ENCODE data around the gene IKZF3.

Gene IKZF3

GRCh38 chr17:39822051-39822451, 42.1 kb downstream of the IKZF3 start:
- TF ChIP-seq CTCF (conservative IDR thresholded peaks at IDR 0.05; ENCODE audit: low read length) (no peak), EZH2phosphoT487 (IDR thresholded peaks at IDR 0.05; ENCODE audit: borderline replicate concordance) (no peak)

GRCh38 chr17:39820987-39821386, 43.1 kb downstream of the IKZF3 start:
- Histone ChIP-seq H3K4me1 (ENCODE audit: insufficient read depth, low read length, poor library complexity, severe bottlenecking) (peaks cover 5% of the 10 kb centered on the region), H3F3A (ENCODE audit: low read depth) (no peaks in the 10 kb centered on the region), H3K9me2 (replicated peaks; ENCODE audit: low read depth, low read length) (no peaks in the 10 kb centered on the region), H3K4me3 (ENCODE audit: low read length, poor library complexity, severe bottlenecking) (no peak overlapping the region), H2AFZ (ENCODE audit: low read length) (no peak overlapping the region), H3K79me2 (ENCODE audit: insufficient read depth, low read length) (no peaks in the 10 kb centered on the region), H4K20me1 (ENCODE audit: insufficient read depth, low read length, poor library complexity, severe bottlenecking) (no peaks in the 10 kb centered on the region), H3K4me2 (ENCODE audit: low read depth, low read length, poor library complexity, severe bottlenecking) (no peak overlapping the region), H3K9me3 (ENCODE audit: insufficient read depth, low read depth, low read length) (peaks cover 7% of the 10 kb centered on the region; the same call in 1 of the 2 replicates), H3K9ac (ENCODE audit: low read depth, low read length, poor library complexity, severe bottlenecking) (no peak overlapping the region), H3K36me3 (ENCODE audit: insufficient read depth, low read length) (no peaks in the 10 kb centered on the region), H3K27me3 (ENCODE audit: insufficient read depth, low read length, poor library complexity, severe bottlenecking) (peaks cover 9% of the 10 kb centered on the region)
- no peak for TF ChIP-seq EZH2phosphoT487 (IDR thresholded peaks at IDR 0.05; ENCODE audit: borderline replicate concordance)
- no peak for TF ChIP-seq CTCF (conservative IDR thresholded peaks at IDR 0.05; ENCODE audit: low read length)

More at GRCh38 chr17:39822051-39822451, 42.1 kb downstream of the IKZF3 start:
- peaks cover 7% of the 10 kb centered on the region; the same call in 1 of the 2 replicates for H3K9me3 ChIP-seq (ENCODE audit: insufficient read depth, low read depth, low read length)
- H3F3A ChIP-seq (ENCODE audit: low read depth): no peaks in the 10 kb centered on the region
- H4K20me1 ChIP-seq (ENCODE audit: insufficient read depth, low read length, poor library complexity, severe bottlenecking): no peaks in the 10 kb centered on the region
- H2AFZ ChIP-seq (ENCODE audit: low read length): no peak overlapping the region
- no peaks in the 10 kb centered on the region for H3K79me2 ChIP-seq (ENCODE audit: insufficient read depth, low read length)
- H3K4me1 ChIP-seq (ENCODE audit: insufficient read depth, low read length, poor library complexity, severe bottlenecking): peaks cover 5% of the 10 kb centered on the region
- no peak overlapping the region for H3K4me2 ChIP-seq (ENCODE audit: low read depth, low read length, poor library complexity, severe bottlenecking)
- no peaks in the 10 kb centered on the region for H3K36me3 ChIP-seq (ENCODE audit: insufficient read depth, low read length)
- H3K9me2 ChIP-seq (replicated peaks; ENCODE audit: low read depth, low read length): no peaks in the 10 kb centered on the region
- peaks cover 9% of the 10 kb centered on the region for H3K27me3 ChIP-seq (ENCODE audit: insufficient read depth, low read length, poor library complexity, severe bottlenecking)
- no peak overlapping the region for H3K4me3 ChIP-seq (ENCODE audit: low read length, poor library complexity, severe bottlenecking)
- H3K9ac ChIP-seq (ENCODE audit: low read depth, low read length, poor library complexity, severe bottlenecking): no peak overlapping the region

GRCh38 chr17:39820541-39820940, 43.6 kb downstream of the IKZF3 start:
- Histone ChIP-seq H3K9me3 (ENCODE audit: insufficient read depth, low read depth, low read length) (peaks cover 7% of the 10 kb centered on the region; the same call in 1 of the 2 replicates), H3K4me2 (ENCODE audit: low read depth, low read length, poor library complexity, severe bottlenecking) (no peak overlapping the region), H3K4me3 (ENCODE audit: low read length, poor library complexity, severe bottlenecking) (no peak overlapping the region), H3K36me3 (ENCODE audit: insufficient read depth, low read length) (no peaks in the 10 kb centered on the region), H3K79me2 (ENCODE audit: insufficient read depth, low read length) (no peaks in the 10 kb centered on the region), H3K4me1 (ENCODE audit: insufficient read depth, low read length, poor library complexity, severe bottlenecking) (peaks cover 5% of the 10 kb centered on the region), H3K27me3 (ENCODE audit: insufficient read depth, low read length, poor library complexity, severe bottlenecking) (peaks cover 9% of the 10 kb centered on the region), H2AFZ (ENCODE audit: low read length) (no peak overlapping the region), H3K9ac (ENCODE audit: low read depth, low read length, poor library complexity, severe bottlenecking) (no peak overlapping the region), H3F3A (ENCODE audit: low read depth) (no peaks in the 10 kb centered on the region), H3K9me2 (replicated peaks; ENCODE audit: low read depth, low read length) (no peaks in the 10 kb centered on the region), H4K20me1 (ENCODE audit: insufficient read depth, low read length, poor library complexity, severe bottlenecking) (no peaks in the 10 kb centered on the region)
- TF ChIP-seq CTCF (conservative IDR thresholded peaks at IDR 0.05; ENCODE audit: low read length): no peak
- no peak for TF ChIP-seq EZH2phosphoT487 (IDR thresholded peaks at IDR 0.05; ENCODE audit: borderline replicate concordance)

Data from Loucy (cell line).